NCI-H2196 treated with DMSO at 0.1 percent for 48 hours (cell line): ENCODE measurements around the gene EFEMP1.
"Not testable (repeated sequence)": the region's sequence is repeated elsewhere in the genome, so short reads cannot be mapped to it uniquely, and the experiment has no call there.

Experiments
- DNase-seq: peaks from one replicate; lab custom pipeline; 2025; ENCODE audit not compliant: unreplicated experiment; lab: John Stamatoyannopoulos, UW

Gene EFEMP1

DNA sequence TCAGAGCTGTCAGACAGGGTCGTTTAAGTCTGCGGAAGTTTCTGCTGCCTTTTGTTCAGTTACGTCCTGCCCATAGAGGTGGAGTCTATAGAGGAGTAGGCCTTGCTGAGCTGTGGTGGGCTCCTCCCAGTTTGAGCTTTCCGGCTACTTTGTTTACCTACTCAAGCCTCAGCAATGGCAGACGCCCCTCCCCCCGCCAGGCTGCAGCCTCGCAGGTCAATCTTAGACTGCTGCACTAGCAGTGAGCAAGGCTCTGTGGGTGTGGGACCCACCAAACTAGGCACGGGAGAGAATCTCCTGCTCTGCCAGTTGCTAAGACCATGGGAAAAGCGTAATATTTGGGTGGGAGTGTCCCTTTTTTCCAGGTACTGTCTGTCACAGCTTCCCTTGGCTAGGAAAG, 86.5 kb downstream of the EFEMP1 start:
- no peak for DNase-seq

DNA sequence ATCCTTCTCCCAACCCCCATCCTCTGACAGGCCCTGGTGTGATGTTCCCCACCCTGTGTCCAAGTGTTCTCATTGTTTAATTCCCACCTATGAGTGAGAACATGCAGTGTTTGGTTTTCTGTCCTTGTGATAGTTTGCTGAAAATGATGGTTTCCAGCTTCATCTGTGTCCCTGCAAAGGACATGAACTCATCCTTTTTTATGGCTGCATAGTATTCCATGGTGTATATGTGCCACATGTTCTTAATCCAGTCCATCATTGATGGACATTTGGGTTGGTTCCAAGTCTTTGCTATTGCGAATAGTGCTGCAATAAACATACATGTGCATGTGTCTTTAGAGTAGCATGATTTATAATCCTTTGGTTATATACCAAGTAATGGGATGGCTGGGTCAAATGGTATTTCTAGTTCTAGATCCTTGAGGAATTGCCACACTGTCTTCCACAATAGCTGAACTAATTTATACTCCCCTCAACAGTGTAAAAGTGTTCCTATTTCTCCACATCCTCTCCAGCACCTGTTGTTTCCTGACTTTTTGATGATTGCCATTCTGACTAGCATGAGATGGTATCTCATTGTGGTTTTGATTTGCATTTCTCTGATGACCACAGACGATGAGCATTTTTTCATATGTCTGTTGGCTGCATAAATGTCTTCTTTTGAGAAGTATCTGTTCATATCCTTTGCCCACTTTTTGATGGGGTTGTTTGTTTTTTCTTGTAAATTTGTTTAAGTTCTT, 91.7 kb downstream of the EFEMP1 start:
- DNase-seq, result not testable (repeated sequence)

DNA sequence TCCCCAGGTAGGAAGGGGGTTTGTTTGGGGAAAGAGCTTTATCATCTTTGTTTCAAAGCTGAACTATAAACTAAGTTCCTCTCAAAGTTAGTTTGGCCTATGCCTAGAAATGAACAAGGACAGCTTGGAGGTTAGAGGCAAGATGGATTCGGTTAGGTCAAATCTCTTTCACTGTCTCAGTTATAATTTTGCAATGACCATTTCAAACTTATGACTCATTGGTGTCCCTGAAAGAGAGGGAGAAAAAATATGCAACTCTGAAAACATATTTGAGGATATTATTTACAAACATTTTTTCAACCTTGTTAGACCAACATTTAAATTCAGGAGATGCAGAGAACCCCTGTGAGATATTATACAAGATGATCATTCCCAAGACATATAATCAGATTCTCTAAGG, 95.7 kb downstream of the EFEMP1 start:
- no peak for DNase-seq

DNA sequence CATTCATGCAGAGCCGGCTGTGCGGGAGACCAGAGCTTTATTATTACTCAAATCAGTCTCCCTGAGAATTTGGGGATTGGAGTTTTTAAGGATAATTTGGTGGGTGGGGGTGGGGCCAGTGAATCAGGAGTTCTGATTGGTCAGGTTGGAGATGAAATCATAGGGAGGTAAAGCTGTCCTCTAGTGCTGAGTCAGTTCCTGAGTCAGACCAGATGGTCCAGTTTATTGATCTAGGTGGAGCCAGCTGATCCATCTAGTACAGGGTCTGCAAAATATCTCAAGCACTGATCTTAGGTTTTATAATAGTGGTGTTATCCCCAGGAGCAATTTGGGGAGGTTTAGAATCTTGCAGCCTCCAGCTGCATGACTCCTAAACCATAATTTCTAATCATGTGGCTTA, 96.2 kb downstream of the EFEMP1 start:
- DNase-seq, result not testable (repeated sequence)

DNA sequence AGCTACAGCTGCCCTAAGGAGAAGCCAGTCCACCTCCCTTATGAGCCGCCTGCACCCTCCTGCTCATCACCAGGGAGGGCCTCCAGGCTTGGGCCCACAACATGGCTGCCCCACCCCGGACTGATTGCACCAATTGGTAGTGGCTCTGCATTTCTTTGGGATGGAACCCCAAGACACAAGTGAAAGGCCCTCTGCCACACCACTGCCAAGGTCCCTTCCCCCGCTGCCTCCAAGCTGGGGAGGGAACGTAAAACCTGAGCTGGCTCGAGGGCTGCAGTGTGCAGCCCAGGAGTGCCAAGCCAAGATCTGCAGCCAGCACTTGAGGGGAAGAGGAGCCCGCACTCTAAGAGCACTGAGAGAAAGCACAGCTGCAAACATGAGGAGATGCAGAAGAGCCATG, 97.3 kb downstream of the EFEMP1 start:
- DNase-seq, result no peak

- no peak for DNase-seq
Measured at GRCh38 chr2:55824551-55825096, 99.0 kb downstream of the EFEMP1 start.
